ENCODE measurements around the gene ACAT2. TPM values are rescaled to one million over a fixed set of nuclear protein-coding genes. Genes with fewer than 3 reads are reported as not detected.
"Not testable (repeated sequence)": the region's sequence is repeated elsewhere in the genome, so short reads cannot be mapped to it uniquely, and the experiment has no call there.

The ACAT2 gene
- total RNA-seq, 2 donors from 2014 or later = 59.8 to 126 TPM

GRCh38 chr6:159790149-159790955, 28.5 kb downstream of the ACAT2 start, which contains the start of gene MRPL18:
Gene MRPL18, plus strand, starts transcription at chr6:159790467. Its CDS starts 121 bp downstream, at chr6:159790588.
- H3K4me1 ChIP-seq = peaks cover 19% of the 10 kb centered on the region
- peak within 1 kb of the TSS; percentile 95 to 97 for H3K9ac ChIP-seq (ENCODE audit: low read depth in 2 of 2, low read length in 2 of 2)
- TF ChIP-seq CTCF (IDR thresholded peaks at IDR 0.05) = no peak
- H3K27me3 ChIP-seq = no peaks in the 10 kb centered on the region
- H3K27ac ChIP-seq = peak within 1 kb of the TSS; percentile 95
- DNase-seq = peak; percentile 92
- peaks cover 4% of the 10 kb centered on the region for H3K36me3 ChIP-seq
- intact Hi-C loops (cut with DNase I) = no loop called here
- H3K9me3 ChIP-seq = no peaks in the 10 kb centered on the region
- peak within 1 kb of the TSS; percentile 85 for H3K4me3 ChIP-seq

GRCh38 chr6:159790956-159791598, 29.2 kb downstream of the ACAT2 start:
- no peak for TF ChIP-seq CTCF (IDR thresholded peaks at IDR 0.05)
- H3K9ac ChIP-seq (ENCODE audit: low read depth in 2 of 2, low read length in 2 of 2) = peak overlapping the region; percentile 53 to 95
- peak; percentile 54 for DNase-seq
- peak overlapping the region; percentile 95 for H3K27ac ChIP-seq
- intact Hi-C loops (cut with DNase I) = no loop called here
- H3K27me3 ChIP-seq = no peaks in the 10 kb centered on the region
- peaks cover 19% of the 10 kb centered on the region for H3K4me1 ChIP-seq
- H3K9me3 ChIP-seq = no peaks in the 10 kb centered on the region
- peak overlapping the region; percentile 85 for H3K4me3 ChIP-seq
- H3K36me3 ChIP-seq = peaks cover 4% of the 10 kb centered on the region

GRCh38 chr6:159794976-159795375, 33.1 kb downstream of the ACAT2 start:
- intact Hi-C loops (cut with DNase I); H3K9ac ChIP-seq (ENCODE audit: low read depth in 2 of 2, low read length in 2 of 2); H3K36me3 ChIP-seq; H3K27ac ChIP-seq; DNase-seq; H3K27me3 ChIP-seq; H3K9me3 ChIP-seq; H3K4me1 ChIP-seq; H3K4me3 ChIP-seq: not testable (repeated sequence)

GRCh38 chr6:159797554-159797953, 35.7 kb downstream of the ACAT2 start:
- H3K27ac ChIP-seq = no peak overlapping the region
- no peak for TF ChIP-seq CTCF (IDR thresholded peaks at IDR 0.05)
- no peaks in the 10 kb centered on the region for H3K9me3 ChIP-seq
- intact Hi-C loops (cut with DNase I) = no loop called here
- no peak overlapping the region for H3K9ac ChIP-seq (ENCODE audit: low read depth in 2 of 2, low read length in 2 of 2)
- peaks cover 2% of the 10 kb centered on the region for H3K36me3 ChIP-seq
- H3K27me3 ChIP-seq = no peaks in the 10 kb centered on the region
- no peak overlapping the region for H3K4me3 ChIP-seq
- DNase-seq = no peak
- no peaks in the 10 kb centered on the region for H3K4me1 ChIP-seq

GRCh38 chr6:159800141-159800865, 38.5 kb downstream of the ACAT2 start, which contains the start of gene PNLDC1:
Gene PNLDC1, plus strand, starts transcription at chr6:159800276. Its CDS starts 32 bp downstream, at chr6:159800308.
- no peak for TF ChIP-seq CTCF (IDR thresholded peaks at IDR 0.05)
- Histone ChIP-seq H3K27me3 (no peaks in the 10 kb centered on the region), H3K9ac (ENCODE audit: low read depth in 2 of 2, low read length in 2 of 2) (no peak within 1 kb of the TSS), H3K36me3 (no peaks in the 10 kb centered on the region), H3K9me3 (no peaks in the 10 kb centered on the region), H3K4me3 (no peak within 1 kb of the TSS), H3K4me1 (no peaks in the 10 kb centered on the region), H3K27ac (no peak within 1 kb of the TSS)
- DNase-seq = no peak
- intact Hi-C loops (cut with DNase I) = no loop called here

All from colonic mucosa (tissue), 4 donors.